ENCODE measurements around the gene ATG9A.

ATG9A gene

GRCh38 chr2:219175928-219176817 is 53.3 kb downstream of the ATG9A start:
- DNase-seq = peak; percentile 19

GRCh38 chr2:219175486-219175885 is 54.0 kb downstream of the ATG9A start:
- DNase-seq = no peak

- DNase-seq = no peak
Measured at GRCh38 chr2:219174801-219175200, 54.6 kb downstream of the ATG9A start.

- no peak for DNase-seq
Measured at GRCh38 chr2:219174146-219174545, 55.3 kb downstream of the ATG9A start.

GRCh38 chr2:219173176-219173575 is 56.3 kb downstream of the ATG9A start:
- no peak for DNase-seq

- DNase-seq = no peak
Measured at GRCh38 chr2:219172231-219173154, 56.9 kb downstream of the ATG9A start.

- peak; percentile 43 for DNase-seq
Measured at GRCh38 chr2:219171231-219171651, 58.2 kb downstream of the ATG9A start.

- peak; percentile 37 for DNase-seq
Measured at GRCh38 chr2:219169930-219170654, 59.3 kb downstream of the ATG9A start, which contains the start of gene SLC23A3. Gene SLC23A3, minus strand, starts transcription at chr2:219170029. Its CDS starts 45 bp downstream, at chr2:219169984.

All from activated CD4-positive, alpha-beta T cell treated with anti-CD3 and anti-CD28 coated beads, Interleukin-2, amount 50 U/mL, for 16 hours (primary cell).